Panc1 (cell line): ENCODE results near the gene TMED6.

ENCODE experiments used
- CTCF ChIP-seq: fragments of 450-650 bp; IDR thresholded peaks from 2 replicates; pipeline ENCODE4 v1.5.1; 2017; ENCODE audit warnings: mild to moderate bottlenecking
- TCF7L2 ChIP-seq: IDR thresholded peaks from 2 replicates; pipeline ENCODE4 v1.6.1; 2011; ENCODE audit warnings: mild to moderate bottlenecking, low read depth, low read length, inconsistent platforms

GRCh38 chr16:69328854-69329316 is 22.7 kb downstream of the TMED6 start:
- no peak for TF ChIP-seq CTCF
- TF ChIP-seq TCF7L2 = no peak
